Stimulated activated CD4-positive, alpha-beta T cell treated with anti-CD3 and anti-CD28 coated beads, Interleukin-1b, Interleukin-23, amount 100 ng/mL, for 24 hours (primary cell): ENCODE measurements around the gene DERL2.
"Not testable (repeated sequence)": the region's sequence is repeated elsewhere in the genome, so short reads cannot be mapped to it uniquely, and the experiment has no call there.

Experiments
- DNase-seq, 4 experiments: peaks; one replicate each; pipeline ENCODE4 v3.0.0-alpha.2; 2020; ENCODE audit warnings: low read depth in 4 of 4, low spot score in 1 of 4

Gene DERL2

DNA sequence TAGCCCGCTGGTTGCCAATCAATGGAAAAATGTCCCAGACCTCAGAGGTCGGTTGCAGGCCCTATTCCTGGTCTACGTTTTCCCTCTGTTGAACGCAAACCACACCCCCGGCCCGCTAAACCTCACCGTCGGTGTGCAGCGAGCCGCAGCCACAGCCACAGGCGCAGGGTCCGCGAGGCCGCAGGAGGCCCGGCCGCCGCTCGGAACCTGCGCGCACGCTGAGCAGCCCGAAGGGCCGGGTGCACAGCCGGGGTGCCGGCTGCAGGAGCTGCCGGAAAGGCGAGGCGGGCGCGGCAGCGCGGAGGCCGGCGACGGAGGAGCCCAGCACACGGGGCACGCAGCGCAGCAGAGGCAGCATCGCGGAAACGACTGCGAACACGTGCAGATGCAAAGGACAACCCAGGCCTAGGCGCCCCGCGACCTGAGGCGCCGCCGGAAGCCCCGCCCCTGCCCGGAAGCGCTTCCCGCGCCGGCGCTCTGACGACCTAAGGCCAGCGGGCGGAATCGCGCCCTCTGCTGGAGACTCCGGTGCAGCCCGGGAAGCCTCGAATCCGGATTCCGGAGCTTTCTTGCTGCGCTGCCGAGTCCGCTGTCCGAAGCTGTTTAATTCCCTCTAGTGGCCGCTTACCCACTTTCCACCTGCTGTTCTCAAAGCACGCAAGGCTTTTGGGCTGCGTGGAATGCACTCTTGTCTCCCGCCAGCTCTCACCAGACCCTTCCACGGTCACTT lies 47.1 kb downstream of the DERL2 start, which contains the start of gene C1QBP:
Gene C1QBP (minus strand): TSS at position 440 of the 730 bp plus-strand sequence. CDS start 82 bp downstream, at position 358.
- peak; percentile 81 to 86 (median 83) for DNase-seq

DNA sequence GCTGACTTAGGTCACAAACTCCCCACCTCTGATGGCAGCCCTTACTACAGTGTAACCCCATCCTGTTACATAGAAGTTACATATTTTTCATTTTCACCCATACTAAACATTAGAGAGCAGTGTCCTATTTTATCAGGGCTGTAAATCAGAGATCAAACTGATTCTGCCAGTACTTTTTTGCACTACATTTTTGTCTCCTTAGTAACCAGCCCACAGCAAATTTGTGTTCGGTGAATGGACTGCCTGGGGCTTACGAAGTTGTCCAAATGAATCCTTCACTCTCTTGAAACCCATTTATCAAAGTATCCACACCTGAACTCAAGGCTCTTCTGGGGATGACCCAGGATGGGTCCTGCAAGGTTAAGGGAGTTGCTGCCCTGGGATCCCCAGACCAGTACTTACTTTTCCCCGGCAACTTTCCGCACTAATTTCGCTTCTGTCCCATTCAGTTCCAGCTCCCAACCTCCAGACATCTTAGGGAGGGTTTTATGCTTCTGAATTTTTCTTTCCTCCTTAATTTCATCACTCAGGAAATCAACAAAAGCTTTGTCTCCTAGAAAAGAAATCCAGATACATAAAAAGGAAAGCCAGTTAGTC lies 48.2 kb downstream of the DERL2 start:
- DNase-seq, result no peak

DNA sequence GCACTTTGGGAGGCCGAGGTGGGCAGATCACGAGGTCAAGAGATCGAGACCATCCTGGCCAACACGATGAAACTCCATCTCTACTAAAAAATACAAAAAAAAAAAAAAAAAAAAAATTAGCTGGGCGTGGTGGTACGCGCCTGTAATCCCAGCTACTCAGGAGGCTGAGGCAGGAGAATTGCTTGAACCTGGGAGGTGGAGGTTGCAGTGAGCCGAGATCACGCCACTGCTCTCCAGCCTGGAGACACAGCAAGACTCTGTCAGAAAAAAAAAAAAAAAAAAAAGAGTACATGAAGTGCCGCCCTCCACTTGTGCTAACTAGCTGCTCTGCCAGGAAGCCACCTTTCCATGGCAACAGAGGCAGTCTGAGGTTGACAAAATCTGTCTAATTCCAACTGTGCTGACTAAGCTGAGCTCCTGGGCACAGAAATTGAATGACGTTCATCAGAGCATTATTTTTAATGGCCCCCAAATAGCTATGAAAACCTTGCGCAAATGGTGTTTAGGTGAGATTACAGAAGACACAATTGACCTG lies 50.1 kb downstream of the DERL2 start:
- not testable (repeated sequence) for DNase-seq

GRCh38 chr17:5434984-5435383 lies 51.0 kb downstream of the DERL2 start:
- DNase-seq, result no peak

DNA sequence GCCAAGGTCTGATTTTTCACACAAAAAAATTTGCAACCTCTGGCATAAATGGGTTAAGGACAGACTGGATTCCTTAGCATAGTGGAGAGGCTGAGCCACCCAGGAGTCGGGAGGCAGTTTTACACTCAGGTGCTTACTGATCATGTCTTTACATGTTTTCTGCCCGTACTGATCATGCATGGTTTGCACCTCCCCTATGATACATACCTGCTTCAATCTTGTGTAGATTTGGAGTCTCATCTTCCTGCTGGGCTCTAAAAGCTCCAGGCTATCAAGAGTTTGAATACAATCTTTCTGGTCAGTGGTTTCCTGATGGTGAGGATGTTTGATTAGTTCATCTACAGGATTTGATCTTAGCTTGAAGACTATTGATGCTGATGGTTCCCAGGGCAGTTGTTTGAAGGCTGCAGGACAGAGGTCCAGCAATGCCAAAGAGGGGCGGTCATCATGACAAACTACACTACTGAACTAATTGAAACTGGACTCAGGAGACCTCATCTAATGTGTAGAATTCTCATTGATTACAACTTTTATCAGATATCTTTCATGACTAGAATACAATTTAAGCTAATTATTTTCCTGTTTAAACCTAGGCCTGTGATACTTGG lies 53.9 kb downstream of the DERL2 start:
- DNase-seq, result no peak

- not testable (repeated sequence) for DNase-seq
Measured at GRCh38 chr17:5431234-5431633, 54.7 kb downstream of the DERL2 start.

DNA sequence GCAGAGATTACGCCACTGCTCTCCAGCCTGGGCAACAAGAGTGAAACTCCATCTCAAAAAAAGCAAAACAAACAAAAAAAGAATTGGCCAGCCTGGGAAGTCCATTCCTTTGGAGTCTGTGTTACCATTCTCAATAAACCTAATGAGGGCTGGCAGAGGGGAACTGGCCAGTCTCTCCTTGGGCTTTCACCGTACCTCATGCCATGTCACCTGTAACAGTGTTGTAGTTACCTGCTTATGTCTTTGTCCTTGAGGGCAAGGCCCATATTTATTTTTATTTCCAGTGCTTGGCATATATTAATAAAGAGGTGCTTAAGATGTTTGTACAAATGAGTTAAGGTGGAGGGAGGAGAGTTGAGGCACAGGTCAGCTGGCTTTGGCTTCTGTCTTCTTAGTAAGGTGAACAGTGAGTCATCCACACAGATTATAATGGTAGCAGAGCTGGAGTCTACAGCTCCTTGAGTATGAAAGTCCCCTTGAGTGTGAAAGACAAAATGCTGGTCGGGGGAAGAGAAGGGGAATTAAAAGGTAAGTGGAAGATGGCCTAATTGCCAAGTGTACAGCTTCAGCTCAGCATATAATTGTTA lies 55.5 kb downstream of the DERL2 start:
- no peak for DNase-seq

- DNase-seq, result no peak
Measured at GRCh38 chr17:5429191-5429887, 56.6 kb downstream of the DERL2 start.

- DNase-seq, result no peak
Measured at GRCh38 chr17:5425826-5426225, 60.2 kb downstream of the DERL2 start.

- DNase-seq, result no peak
Measured at GRCh38 chr17:5424909-5425308, 61.1 kb downstream of the DERL2 start.

DNA sequence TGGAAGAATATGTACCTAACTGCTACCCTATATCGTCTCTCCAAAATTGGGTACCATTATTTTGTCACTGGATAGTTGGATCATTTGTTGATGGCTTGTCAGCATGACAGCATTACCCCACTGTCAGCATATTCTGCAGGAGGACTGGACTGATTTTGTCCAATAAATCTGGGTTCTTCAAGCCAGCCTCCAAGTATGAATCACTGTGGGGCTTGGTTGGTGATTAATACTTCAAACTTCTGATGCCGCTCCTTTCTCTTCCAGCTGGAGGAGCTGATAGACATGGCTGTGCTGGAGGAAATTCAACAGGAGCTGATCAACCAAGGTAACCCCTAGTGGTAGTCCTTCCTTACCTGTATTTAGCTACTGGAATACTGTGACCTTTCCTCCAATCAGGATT lies 63.5 kb downstream of the DERL2 start:
- DNase-seq, result no peak
